Upper lobe of right lung (tissue), 1 donor: ENCODE results near the gene TSACC. TPM values are rescaled to one million over a fixed set of nuclear protein-coding genes. Genes with fewer than 3 reads are reported as not detected.

Experiments
- ATAC-seq: fragments of 200-7000 bp; cut with Tn5 transposase; one replicate; pipeline ENCODE4 v1.9.1; 2020; ENCODE audit warnings: mild to moderate bottlenecking, moderate library complexity
- DNase-seq: peaks from one replicate; pipeline ENCODE4 v3.0.0-alpha.2; 2020
- H3K27ac ChIP-seq: fragments of 200-600 bp; one replicate; pipeline ENCODE4 v1.8.0; 2022
- H3K27me3 ChIP-seq: fragments of 200-600 bp; one replicate; pipeline ENCODE4 v1.8.0; 2022; ENCODE audit warnings: mild to moderate bottlenecking
- H3K36me3 ChIP-seq: fragments of 200-600 bp; one replicate; pipeline ENCODE4 v1.8.0; 2022
- H3K4me1 ChIP-seq: fragments of 200-600 bp; one replicate; pipeline ENCODE4 v1.8.0; 2022
- H3K4me3 ChIP-seq: fragments of 200-600 bp; one replicate; pipeline ENCODE4 v1.8.0; 2022; ENCODE audit warnings: mild to moderate bottlenecking
- H3K9me3 ChIP-seq: fragments of 200-600 bp; one replicate; pipeline ENCODE4 v1.8.0; 2022
- intact Hi-C: fragments of 100-400 bp; cut with DNase I; formaldehyde crosslinking; loops from one replicate; pipeline ENCODE4 v1.11.0; 2022
- total RNA-seq: library from RNA; stranded (reverse); fragmentation: NEBNext Ultra II Directional; extraction: Animal tissue kit (Norgen Biotek cat#: 25700); gene quantifications from one replicate; pipeline ENCODE4 v1.2.1, GENCODE V29; 2021
- TF ChIP-seq, protein P1 (sequence below): fragments of 200-600 bp; IDR thresholded peaks from one replicate; pipeline ENCODE4 v1.8.0; 2022; ENCODE audit warnings: antibody characterized with exemption
- donor health status: DM: no; HTN: yes; CAD: no; lungs with severe emphysema.

The TSACC gene
- total RNA-seq, 1 donor from 2014 or later, result not detected

DNA sequence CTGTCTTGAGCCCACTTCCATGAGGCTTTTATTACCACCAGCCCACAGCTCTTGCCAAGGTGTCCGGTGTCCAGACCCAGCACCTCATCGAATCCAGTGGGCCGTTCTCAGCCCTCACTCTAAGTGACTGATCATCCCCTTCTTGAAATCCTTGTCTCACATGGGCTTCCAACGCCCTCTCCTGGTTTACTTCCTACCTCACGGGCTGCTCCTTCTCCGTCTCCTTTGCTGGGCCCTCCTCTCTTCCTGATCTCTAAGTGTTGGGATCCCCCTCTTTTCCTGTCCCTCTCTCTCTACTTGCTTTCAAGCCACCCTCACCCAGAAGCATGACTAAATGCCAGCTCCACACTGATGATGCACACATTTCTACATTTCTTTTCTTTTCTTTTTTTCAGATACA lies 21.6 kb downstream of the TSACC start:
- intact Hi-C loops, result no loop called here
- H3K9me3 ChIP-seq, result no peaks in the 10 kb centered on the region
- DNase-seq (no peak), ATAC-seq (no peak)
- H3K36me3 ChIP-seq, result no peaks in the 10 kb centered on the region
- H3K4me3 ChIP-seq, result no peak overlapping the region
- H3K27me3 ChIP-seq, result peaks cover 11% of the 10 kb centered on the region
- TF ChIP-seq, protein P1, sequence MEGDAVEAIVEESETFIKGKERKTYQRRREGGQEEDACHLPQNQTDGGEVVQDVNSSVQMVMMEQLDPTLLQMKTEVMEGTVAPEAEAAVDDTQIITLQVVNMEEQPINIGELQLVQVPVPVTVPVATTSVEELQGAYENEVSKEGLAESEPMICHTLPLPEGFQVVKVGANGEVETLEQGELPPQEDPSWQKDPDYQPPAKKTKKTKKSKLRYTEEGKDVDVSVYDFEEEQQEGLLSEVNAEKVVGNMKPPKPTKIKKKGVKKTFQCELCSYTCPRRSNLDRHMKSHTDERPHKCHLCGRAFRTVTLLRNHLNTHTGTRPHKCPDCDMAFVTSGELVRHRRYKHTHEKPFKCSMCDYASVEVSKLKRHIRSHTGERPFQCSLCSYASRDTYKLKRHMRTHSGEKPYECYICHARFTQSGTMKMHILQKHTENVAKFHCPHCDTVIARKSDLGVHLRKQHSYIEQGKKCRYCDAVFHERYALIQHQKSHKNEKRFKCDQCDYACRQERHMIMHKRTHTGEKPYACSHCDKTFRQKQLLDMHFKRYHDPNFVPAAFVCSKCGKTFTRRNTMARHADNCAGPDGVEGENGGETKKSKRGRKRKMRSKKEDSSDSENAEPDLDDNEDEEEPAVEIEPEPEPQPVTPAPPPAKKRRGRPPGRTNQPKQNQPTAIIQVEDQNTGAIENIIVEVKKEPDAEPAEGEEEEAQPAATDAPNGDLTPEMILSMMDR, result no peak
- no peak overlapping the region for H3K27ac ChIP-seq
- H3K4me1 ChIP-seq, result no peaks in the 10 kb centered on the region

DNA sequence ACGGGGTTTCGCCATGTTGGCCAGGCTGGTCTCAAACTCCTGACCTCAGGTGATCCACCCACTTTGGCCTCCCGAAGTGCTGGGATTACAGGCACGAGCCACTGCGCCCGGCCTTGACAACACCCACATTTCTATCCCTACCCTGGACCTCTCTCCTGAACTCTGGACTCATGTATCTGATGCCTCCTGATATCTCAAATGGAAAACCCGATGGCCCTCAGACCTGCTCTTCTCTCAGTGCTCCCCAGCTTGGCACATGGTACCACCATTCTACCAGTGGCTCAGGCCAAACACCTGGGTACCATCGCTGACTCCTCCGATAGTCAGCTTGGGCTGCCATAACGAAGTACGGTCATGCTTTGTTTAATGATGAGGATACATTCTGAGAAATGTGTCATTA lies 22.2 kb downstream of the TSACC start:
- Histone ChIP-seq H3K27me3 (peaks cover 11% of the 10 kb centered on the region), H3K27ac (no peak overlapping the region), H3K4me1 (no peaks in the 10 kb centered on the region), H3K9me3 (no peaks in the 10 kb centered on the region), H3K36me3 (no peaks in the 10 kb centered on the region), H3K4me3 (no peak overlapping the region)
- TF ChIP-seq, protein P1, result no peak
- ATAC-seq (no peak), DNase-seq (no peak)
- intact Hi-C loops, result no loop called here

DNA sequence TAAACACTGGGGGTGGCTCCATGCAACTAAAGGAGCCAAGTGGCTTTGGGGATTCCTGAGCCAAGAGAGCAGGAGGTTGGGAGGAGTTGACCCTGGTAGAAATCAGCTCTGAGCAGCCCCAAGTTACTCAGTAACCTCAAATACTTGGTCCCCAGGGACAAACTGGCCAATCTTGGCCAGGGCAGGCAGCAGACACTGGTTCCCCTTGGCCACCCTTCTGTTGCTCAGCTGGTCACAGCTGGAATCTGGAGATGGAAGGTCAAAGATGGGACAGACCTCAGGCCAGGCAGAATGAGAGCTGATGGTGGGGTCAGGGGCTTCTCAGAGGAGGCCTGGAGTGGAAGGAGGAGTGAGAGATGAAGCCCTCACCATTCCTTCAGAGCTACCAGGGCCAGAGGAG lies 27.4 kb downstream of the TSACC start:
- Histone ChIP-seq H3K27ac (no peak overlapping the region), H3K9me3 (no peaks in the 10 kb centered on the region), H3K27me3 (peaks cover 9% of the 10 kb centered on the region), H3K4me1 (peaks cover 11% of the 10 kb centered on the region), H3K4me3 (no peak overlapping the region), H3K36me3 (no peaks in the 10 kb centered on the region)
- ATAC-seq (no peak), DNase-seq (no peak)
- intact Hi-C loops, result no loop called here
- TF ChIP-seq, protein P1, result no peak

DNA sequence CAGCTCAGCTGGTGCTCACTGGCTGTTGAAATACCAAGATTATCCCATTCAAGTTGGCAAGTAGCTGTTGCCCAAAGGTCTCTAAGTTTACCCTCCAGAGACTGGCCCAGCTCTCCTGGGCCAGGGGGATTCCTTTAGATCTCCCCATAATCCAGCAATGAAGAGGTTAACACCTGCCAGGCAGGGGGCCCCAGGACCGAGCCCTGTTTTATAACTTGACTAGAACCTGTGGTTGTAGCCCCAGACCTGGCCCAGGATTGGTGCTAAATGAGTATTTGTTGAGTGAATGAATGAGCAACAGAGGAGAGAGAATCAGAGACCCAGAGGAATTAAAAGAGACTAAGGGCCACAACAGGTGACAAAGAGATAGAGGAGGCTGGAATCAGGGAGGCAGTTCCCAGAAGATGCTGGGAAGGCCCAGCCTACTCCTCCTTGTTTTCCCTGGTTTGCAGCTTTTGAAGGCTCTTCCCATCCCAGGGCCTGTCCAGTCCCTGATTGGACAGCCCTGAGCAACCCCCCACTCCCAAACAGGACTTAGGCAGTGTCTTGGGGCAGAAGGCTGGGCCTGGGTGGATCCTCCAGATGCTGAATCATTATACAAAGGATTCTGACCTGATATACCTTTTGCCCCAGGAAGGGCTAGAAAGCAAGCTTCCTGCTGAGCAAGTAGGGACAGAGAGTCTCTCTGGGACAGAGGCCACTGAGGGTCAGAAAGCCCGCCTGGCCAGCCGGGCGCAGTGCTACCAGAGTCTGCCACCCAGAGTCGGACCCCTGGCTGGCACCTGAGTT lies 28.2 kb downstream of the TSACC start:
- Histone ChIP-seq H3K36me3 (no peaks in the 10 kb centered on the region), H3K4me3 (no peak overlapping the region), H3K4me1 (peaks cover 11% of the 10 kb centered on the region), H3K27ac (no peak overlapping the region), H3K27me3 (peaks cover 12% of the 10 kb centered on the region), H3K9me3 (no peaks in the 10 kb centered on the region)
- DNase-seq (no peak), ATAC-seq (no peak)
- TF ChIP-seq, protein P1, result no peak
- intact Hi-C loops, result no loop called here

DNA sequence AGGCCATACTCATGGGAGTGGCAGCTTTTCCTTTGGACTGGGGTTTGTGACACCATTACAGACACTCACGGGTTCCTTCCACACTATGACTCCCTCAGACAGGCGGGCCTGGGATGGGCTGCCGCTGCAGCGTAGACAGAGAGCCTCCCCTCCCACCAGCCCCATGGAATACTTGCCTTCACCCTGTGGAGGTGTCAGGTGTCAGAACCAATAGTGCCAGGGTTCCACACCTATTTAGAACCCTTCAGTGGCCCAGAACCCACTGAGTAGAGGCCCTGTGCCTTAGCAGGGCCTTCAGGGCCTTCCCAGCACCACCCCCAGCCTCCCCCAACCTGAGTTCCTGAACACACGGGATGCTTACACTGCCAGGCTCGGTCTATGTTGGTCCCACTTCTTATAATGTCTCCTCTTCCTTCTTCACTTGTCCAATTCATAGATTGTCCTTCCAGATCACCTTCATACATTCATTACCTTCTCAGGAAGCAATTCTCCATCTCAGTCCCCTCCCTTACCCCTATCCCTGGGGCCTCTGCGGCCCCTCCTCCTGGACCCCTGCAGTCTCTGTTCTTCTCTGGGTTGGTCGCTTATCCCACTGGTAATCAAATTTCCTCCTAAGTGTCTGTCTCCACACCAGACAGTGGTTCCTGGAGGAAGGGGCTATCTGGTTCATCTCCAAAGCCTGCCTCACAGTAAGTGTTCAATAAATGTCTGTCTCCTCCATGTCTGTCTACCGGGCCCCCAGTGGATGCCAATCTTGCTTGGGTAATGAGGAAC lies 29.2 kb downstream of the TSACC start:
- TF ChIP-seq, protein P1, result no peak
- no peak for DNase-seq
- no peak overlapping the region for H3K27ac ChIP-seq
- peaks cover 11% of the 10 kb centered on the region for H3K4me1 ChIP-seq
- H3K4me3 ChIP-seq, result no peak overlapping the region
- intact Hi-C loops, result no loop called here
- H3K36me3 ChIP-seq, result no peaks in the 10 kb centered on the region
- H3K9me3 ChIP-seq, result no peaks in the 10 kb centered on the region
- ATAC-seq, result no peak
- peaks cover 15% of the 10 kb centered on the region for H3K27me3 ChIP-seq
